PC-3 (cell line): Measurements from ENCODE around the gene OR2B2.

Experiments
- CTCF ChIP-seq: fragments of 300-600 bp; sonication (generic); conservative IDR thresholded peaks from 2 replicates; pipeline ENCODE4 v1.5.1; 2017; ENCODE audit warnings: antibody characterized with exemption, low read depth, mild to moderate bottlenecking, low read length
- EZH2 ChIP-seq: fragments of 300-600 bp; sonication (generic); IDR thresholded peaks from one replicate; pipeline ENCODE4 v1.6.1; 2017; ENCODE audit warnings: antibody characterized with exemption, mild to moderate bottlenecking, low read length; ENCODE audit not compliant: unreplicated experiment
- EZH2phosphoT487 ChIP-seq: fragments of 300-600 bp; sonication (generic); IDR thresholded peaks from 2 replicates; pipeline ENCODE4 v1.6.1; 2018; ENCODE audit warnings: mild to moderate bottlenecking, antibody characterized with exemption, low read length, borderline replicate concordance

- TF ChIP-seq CTCF (no peak), EZH2 (no peak), EZH2phosphoT487 (no peak)
Observed at GRCh38 chr6:27872642-27873020, 39.6 kb downstream of the OR2B2 start.
